Measurements from ENCODE around the gene RNU1-1. TPM values are rescaled to one million over a fixed set of nuclear protein-coding genes. Genes with fewer than 3 reads are reported as not detected.
"Not testable (repeated sequence)": the region's sequence is repeated elsewhere in the genome, so short reads cannot be mapped to it uniquely, and the experiment has no call there.

The RNU1-1 gene
- 1,000 to 10,000 TPM in 5 of 7 donors, under 1 TPM in 2; under 0.01 to 7,521 (median 3,807) TPM for total RNA-seq
- not detected for polyA plus RNA-seq
- long read RNA-seq, donor 1, partial matches to known transcripts: 0 of 2 reads
- long read RNA-seq, donor 1, other reads (novel, unspliced or antisense): 0 of 2 reads
- long read RNA-seq, donor 2, partial matches to known transcripts: 0 of 1 reads
- long read RNA-seq, donor 2, other reads (novel, unspliced or antisense): 0 of 1 reads
- long read RNA-seq, donor 3, partial matches to known transcripts: 0 of 1 reads
- long read RNA-seq, donor 3, other reads (novel, unspliced or antisense): 0 of 1 reads

DNA sequence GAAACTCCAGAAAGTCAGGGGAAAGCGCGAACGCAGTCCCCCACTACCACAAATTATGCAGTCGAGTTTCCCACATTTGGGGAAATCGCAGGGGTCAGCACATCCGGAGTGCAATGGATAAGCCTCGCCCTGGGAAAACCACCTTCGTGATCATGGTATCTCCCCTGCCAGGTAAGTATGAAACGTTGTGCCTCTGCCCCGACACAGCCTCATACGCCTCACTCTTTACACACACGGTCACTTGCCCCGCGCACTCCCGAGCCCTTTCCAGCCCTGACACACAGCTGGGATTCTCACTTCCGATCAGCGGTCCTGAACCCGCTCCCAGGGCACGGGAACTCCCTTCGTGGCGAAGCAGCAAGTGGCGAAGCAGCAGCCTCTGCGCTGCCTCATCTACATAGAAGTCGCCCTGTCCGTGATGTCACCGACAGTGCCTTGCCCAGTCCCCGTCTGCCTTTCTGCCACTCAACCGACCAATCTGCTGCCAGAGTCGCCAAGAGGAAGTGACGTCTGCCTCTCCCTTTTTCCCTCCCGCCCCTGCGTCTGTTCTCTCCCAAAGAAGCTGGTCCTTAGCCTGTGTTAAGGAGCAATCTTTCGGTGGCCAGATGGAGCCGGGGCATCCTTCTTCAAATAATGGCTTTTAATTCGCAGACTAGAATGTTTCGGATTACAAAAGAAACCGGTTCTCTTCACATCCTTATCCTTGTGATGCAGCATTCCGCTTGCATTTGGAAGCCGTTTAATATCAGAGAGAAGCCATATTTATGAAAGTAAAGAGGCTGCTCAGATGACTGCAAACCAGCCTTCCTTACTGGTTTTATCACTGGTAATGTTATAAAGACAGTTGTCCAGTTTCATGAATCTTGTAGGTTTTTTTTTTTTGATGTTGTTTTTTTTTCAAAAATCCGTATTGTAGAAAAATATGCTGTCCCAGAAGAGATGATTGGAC is at the start of gene RNU1-1:
TSS of gene RNU1-1 (minus strand) at position 179 of the 949 bp plus-strand sequence.
- peak within 1 kb of the TSS; percentile 52 to 75 for H3K27ac ChIP-seq
- 1 to 2% (median 1%) methylated on average over 23 to 40 of the region's 40 CpGs for WGBS, 3 donors
- intact Hi-C loops (cut with DNase I); H3K27me3 ChIP-seq; H3K36me3 ChIP-seq; H3K4me1 ChIP-seq (ENCODE audit: insufficient read depth); H3K9me3 ChIP-seq: not testable (repeated sequence)
- DNase-seq: peak; percentile 69 to 92 (median 85)
- H3K4me3 ChIP-seq: peak within 1 kb of the TSS; percentile 28

DNA sequence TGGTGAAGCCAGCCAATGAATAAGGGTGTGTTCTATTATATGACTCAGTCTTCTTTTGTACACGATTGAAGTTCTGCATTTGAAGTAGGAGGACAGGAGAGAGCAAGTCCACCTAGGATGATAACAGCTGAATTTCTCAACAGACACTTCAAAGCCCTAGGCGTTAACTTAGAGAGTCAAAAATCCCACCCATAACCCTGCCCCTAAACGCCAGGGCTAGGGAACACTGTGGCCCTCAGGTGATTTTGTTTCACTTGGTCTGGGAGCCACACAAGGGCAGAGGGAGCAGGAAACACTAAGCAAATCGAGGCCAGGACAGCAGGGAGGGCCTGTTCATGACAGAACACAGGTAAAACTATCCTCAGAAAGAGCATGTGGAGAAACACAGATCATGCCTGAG is 47.0 kb upstream of the RNU1-1 start:
- H3K9me3 ChIP-seq; intact Hi-C loops (cut with DNase I); H3K4me1 ChIP-seq (ENCODE audit: insufficient read depth); H3K36me3 ChIP-seq; H3K4me3 ChIP-seq; H3K27me3 ChIP-seq; H3K27ac ChIP-seq; DNase-seq: not testable (repeated sequence)
- WGBS, 3 donors: 60 to 75% (median 74%) methylated on average over 1 to 4 of the region's 4 CpGs

DNA sequence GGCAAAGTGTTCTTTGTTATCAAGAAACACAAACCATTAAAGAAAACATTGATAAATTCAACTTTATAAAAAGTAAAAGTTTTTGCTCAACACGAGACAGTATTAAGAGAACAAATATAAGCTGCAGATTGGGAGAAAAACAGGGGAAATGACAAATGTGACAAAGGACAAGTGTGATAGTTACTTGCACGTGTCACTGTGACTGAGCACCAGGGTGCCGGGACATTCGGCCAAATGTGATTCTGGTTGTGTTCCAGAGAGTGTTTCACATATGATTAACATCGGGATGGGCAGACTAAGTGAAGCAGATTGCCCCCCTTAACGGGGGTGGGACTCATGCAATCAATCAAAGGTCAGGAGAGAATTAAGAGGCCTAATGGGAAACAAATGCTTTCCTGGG is 46.4 kb upstream of the RNU1-1 start:
- H3K36me3 ChIP-seq; H3K27me3 ChIP-seq; H3K4me1 ChIP-seq (ENCODE audit: insufficient read depth); H3K27ac ChIP-seq; DNase-seq; H3K4me3 ChIP-seq; H3K9me3 ChIP-seq; intact Hi-C loops (cut with DNase I): not testable (repeated sequence)
- 43 to 57% (median 44%) methylated on average over 4 to 6 of the region's 6 CpGs for WGBS, 3 donors

DNA sequence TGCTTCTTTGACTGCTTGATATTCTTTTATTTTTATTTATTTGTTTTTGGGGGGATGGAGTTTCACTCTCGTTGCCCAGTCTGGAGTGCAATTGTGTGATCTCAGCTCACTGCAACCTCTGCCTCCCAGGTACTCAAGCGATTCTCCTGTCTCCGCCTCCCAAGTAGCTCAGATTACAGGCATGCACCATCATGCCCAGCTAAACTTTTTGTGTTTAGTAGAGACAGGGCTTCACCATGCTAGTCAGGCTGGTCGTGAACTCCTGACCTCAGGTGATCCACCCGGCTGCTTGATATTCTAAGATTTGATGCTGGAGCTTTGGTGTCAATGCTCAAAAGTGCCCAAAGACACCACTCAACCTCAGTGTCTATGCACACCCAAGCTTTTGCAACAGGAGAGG is 45.6 kb upstream of the RNU1-1 start:
- H3K36me3 ChIP-seq; H3K4me1 ChIP-seq (ENCODE audit: insufficient read depth); H3K27ac ChIP-seq; intact Hi-C loops (cut with DNase I); H3K27me3 ChIP-seq; DNase-seq; H3K4me3 ChIP-seq; H3K9me3 ChIP-seq: not testable (repeated sequence)
- no CpG with 5 or more reads among the region's 5 CpGs for WGBS, 3 donors

DNA sequence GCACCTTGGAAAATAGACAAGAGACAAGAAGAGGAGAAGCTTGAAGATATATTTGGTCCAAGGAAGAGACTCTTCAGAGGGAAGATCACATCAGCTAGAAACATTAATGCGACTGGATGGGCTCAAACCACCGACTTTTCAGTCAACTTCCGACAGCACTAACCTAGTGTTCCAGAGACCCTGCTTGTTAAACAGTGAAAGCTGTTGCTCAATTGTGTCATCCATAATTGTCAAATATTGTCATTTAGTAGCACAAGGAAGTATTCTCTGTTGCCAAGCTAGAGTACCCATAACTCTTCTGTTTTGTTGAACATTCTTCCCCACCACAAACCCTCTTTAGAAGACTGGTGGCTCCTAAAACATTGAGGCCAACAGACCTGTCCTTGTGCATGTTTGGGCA is 42.9 kb upstream of the RNU1-1 start:
- DNase-seq; H3K27me3 ChIP-seq; H3K4me1 ChIP-seq (ENCODE audit: insufficient read depth); H3K4me3 ChIP-seq; H3K9me3 ChIP-seq; H3K36me3 ChIP-seq; H3K27ac ChIP-seq; intact Hi-C loops (cut with DNase I): not testable (repeated sequence)
- 92 to 93% methylated on average over 3 of the region's 3 CpGs; no CpG with 5 or more reads in 1 of the 3 donors for WGBS, 3 donors

DNA sequence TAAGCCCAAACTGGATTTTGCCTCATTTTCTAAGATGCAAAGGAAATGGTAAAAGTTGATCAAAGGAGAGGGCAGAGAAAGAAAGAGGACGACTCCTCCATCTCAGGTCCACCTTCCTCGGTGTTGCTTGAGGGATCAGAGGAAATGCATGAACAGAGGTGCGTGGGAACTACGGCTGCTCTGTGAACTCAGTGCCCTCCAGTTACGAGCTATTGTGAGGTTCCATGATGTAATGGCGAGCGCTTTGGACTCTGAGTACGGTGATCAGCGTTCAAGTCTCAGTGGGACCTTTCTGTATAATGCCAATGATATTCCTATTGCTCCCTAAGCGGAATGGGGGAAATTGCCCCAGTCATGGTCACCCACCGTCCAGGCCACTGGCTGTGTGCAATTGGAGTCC is 39.2 kb upstream of the RNU1-1 start:
- intact Hi-C loops (cut with DNase I); H3K36me3 ChIP-seq; H3K27me3 ChIP-seq; H3K4me3 ChIP-seq; DNase-seq; H3K9me3 ChIP-seq; H3K27ac ChIP-seq; H3K4me1 ChIP-seq (ENCODE audit: insufficient read depth): not testable (repeated sequence)
- 85 to 94% (median 90%) methylated on average over 9 of the region's 11 CpGs for WGBS, 3 donors

DNA sequence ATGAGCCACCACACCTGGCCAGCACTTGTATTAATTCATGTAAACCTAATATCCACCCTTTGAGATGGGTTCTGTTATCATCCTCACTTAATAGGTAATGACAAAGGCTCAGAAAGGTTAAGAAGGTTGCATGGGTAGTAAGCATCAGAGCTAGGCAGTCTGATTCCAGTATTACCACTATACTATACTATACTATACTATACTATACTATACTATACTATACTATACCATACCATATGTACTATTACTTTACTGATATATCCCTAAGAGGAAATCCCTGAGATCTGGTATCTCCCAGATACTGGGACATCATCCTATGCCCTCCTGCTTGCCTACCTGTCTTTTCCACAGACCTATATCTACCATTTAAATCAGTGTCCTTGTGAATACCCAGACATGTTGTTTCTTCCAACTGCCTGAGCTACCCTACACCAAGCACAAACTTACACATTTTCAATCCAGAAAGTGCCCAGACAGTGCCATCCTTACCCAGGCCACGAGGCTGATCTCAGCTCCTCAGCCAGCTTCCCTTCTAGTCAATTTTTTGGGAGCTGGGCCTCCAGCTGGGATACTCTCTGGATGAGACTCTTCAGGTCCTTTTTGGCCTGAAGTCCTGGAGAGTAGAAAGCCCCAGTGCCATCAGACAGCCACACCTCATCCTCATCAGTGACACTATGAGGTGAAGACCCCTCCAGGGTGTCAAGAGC is 36.3 kb upstream of the RNU1-1 start:
- 74 to 100% (median 77%) methylated on average over 1 of the region's 1 CpG for WGBS, 3 donors
- intact Hi-C loops (cut with DNase I); H3K4me1 ChIP-seq (ENCODE audit: insufficient read depth); DNase-seq; H3K36me3 ChIP-seq; H3K27me3 ChIP-seq; H3K4me3 ChIP-seq; H3K27ac ChIP-seq; H3K9me3 ChIP-seq: not testable (repeated sequence)

DNA sequence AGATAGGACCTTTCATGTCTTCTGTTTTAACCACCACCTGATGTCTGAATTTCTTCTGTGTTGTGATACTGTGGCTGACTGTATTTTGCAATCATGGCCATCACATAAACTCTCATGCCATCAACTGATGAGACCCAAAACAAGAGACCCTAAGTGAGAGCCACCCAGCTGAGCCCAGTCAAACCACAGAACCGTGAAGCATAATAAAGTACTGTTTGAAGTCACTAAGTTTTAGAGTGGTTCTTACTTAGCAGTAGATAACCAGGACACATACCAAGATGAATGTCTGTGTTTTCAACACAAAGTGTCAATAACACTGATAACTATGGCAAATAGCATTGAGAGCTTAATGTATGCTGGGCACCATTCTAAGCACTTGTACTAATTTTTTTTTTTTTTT is 35.5 kb upstream of the RNU1-1 start:
- DNase-seq; intact Hi-C loops (cut with DNase I); H3K4me3 ChIP-seq; H3K9me3 ChIP-seq; H3K27me3 ChIP-seq; H3K27ac ChIP-seq; H3K4me1 ChIP-seq (ENCODE audit: insufficient read depth); H3K36me3 ChIP-seq: not testable (repeated sequence)
- WGBS, 3 donors: 47 to 70% (median 62%) methylated on average over 1 of the region's 1 CpG

DNA sequence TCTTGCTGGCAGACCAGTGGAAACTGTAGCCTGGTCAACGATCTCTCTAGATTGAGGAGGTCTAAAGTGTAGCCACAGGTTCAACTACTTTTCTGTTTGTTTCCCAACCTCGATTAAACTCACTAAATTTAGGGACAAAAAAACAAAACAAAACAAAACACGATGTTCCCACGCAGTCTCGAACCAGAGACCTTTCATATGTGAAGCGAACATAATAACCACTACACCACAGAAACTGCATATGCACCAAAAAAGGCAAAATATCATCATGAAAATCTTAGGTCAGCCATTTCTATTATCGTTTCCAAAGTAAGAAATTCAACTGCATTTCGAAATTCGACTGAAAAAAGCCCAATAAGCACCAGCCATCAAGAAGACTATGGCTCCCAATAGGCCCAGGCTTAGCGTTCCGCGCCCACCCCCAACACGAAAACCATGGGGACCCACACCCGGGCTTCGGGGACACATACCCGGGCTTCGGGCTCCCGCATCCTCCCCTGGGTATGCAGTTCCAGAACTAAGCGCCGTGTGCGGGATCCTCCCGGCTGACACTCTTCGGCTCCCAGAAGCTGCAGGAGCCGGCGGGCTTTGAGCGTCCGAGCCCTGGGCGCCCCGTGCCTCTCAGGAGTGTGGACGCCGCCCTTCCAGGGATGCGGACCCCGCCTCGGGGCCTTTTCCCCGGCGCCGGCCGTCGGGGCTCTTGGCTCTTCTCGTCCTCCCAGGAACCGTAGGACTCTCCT is 33.6 kb upstream of the RNU1-1 start:
- H3K36me3 ChIP-seq; H3K4me1 ChIP-seq (ENCODE audit: insufficient read depth); H3K4me3 ChIP-seq; intact Hi-C loops (cut with DNase I); H3K27me3 ChIP-seq; H3K9me3 ChIP-seq; DNase-seq; H3K27ac ChIP-seq: not testable (repeated sequence)
- 44 to 71% (median 45%) methylated on average over 5 to 23 of the region's 41 CpGs for WGBS, 3 donors

DNA sequence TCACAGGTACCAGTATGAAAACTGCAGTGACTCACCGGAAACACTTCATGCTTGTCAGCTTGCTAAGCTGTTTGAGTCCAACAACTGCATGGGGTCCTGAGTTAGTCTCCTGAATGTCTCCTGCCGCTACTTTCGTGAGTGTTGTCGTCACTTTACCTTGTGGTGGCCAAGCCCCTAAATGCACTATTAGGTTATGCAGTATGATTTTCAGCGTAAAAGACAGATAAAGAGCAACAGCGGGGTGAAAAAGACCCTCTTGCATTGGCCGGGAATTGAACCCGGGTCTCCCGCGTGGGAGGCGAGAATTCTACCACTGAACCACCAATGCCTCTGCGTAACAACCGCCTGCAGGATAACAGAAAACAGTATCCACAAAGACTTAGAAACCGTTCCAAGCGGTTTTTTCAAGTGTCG is 31.6 kb upstream of the RNU1-1 start:
- intact Hi-C loops (cut with DNase I); H3K27me3 ChIP-seq; H3K4me3 ChIP-seq; H3K36me3 ChIP-seq; H3K9me3 ChIP-seq; H3K27ac ChIP-seq; DNase-seq; H3K4me1 ChIP-seq (ENCODE audit: insufficient read depth): not testable (repeated sequence)
- 23 to 29% (median 26%) methylated on average over 11 to 13 of the region's 16 CpGs for WGBS, 3 donors

DNA sequence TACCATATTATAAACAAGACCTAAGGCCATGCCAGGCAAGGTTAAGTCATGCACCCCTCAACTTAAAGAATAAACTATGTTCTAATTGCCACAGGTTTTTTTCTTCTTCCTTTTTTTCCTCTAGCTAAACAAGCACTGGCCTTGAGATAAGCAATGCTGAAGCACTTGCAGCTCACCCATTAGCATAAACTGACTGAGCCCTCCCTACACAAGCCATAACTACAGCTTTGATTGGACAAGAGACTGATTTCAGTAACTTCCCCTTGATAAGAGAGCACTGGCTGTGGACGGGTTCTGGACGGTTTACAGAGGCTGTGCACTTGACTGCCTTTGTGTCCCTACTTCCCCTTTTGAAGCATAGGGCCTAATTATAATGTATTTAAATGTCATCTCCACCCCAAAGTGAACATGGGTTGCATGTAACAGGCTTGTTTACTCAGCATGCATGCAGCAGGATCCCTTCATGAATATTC is 26.4 kb upstream of the RNU1-1 start:
- WGBS, 3 donors: 0 to 10% methylated on average over 2 of the region's 2 CpGs; no CpG with 5 or more reads in 1 of the 3 donors
- H3K4me1 ChIP-seq (ENCODE audit: insufficient read depth); H3K36me3 ChIP-seq; intact Hi-C loops (cut with DNase I); H3K27me3 ChIP-seq; H3K4me3 ChIP-seq; H3K9me3 ChIP-seq: not testable (repeated sequence)
- peak in 1 of 5 donors; percentile 34 for DNase-seq
- peak overlapping the region in 1 of 2 donors; percentile 33 for H3K27ac ChIP-seq
